ENCODE measurements around the gene ZBTB21.
"Not testable (repeated sequence)": the region's sequence is repeated elsewhere in the genome, so short reads cannot be mapped to it uniquely, and the experiment has no call there.

Gene ZBTB21

GRCh38 chr21:41970751-41971653 is 39.2 kb downstream of the ZBTB21 start:
- Mint-ChIP-seq H3K27me3 (peaks cover 5% of the 10 kb centered on the region), H3K4me1 (peaks cover 6% of the 10 kb centered on the region), H3K9me3 (no peaks in the 10 kb centered on the region), H3K36me3 (no peaks in the 10 kb centered on the region), H3K27ac (no peak overlapping the region), H3K4me3 (no peak overlapping the region)
- no peak for DNase-seq (ENCODE audit: low spot score in 2 of 2)
- ATAC-seq (ENCODE audit: low read depth) = no peak

GRCh38 chr21:41970106-41970391 is 40.1 kb downstream of the ZBTB21 start:
- DNase-seq (ENCODE audit: low spot score in 2 of 2) = no peak
- peaks cover 11% of the 10 kb centered on the region for H3K27me3 Mint-ChIP-seq
- H3K36me3 Mint-ChIP-seq = no peaks in the 10 kb centered on the region
- H3K4me3 Mint-ChIP-seq = no peak overlapping the region
- no peaks in the 10 kb centered on the region for H3K9me3 Mint-ChIP-seq
- peaks cover 8% of the 10 kb centered on the region for H3K4me1 Mint-ChIP-seq
- no peak overlapping the region for H3K27ac Mint-ChIP-seq
- ATAC-seq (ENCODE audit: low read depth) = no peak

GRCh38 chr21:41967708-41968107 is 42.5 kb downstream of the ZBTB21 start:
- H3K27ac Mint-ChIP-seq = no peak overlapping the region
- DNase-seq (ENCODE audit: low spot score in 2 of 2) = no peak
- peaks cover 15% of the 10 kb centered on the region for H3K27me3 Mint-ChIP-seq
- no peak overlapping the region for H3K4me3 Mint-ChIP-seq
- H3K4me1 Mint-ChIP-seq = peaks cover 8% of the 10 kb centered on the region
- ATAC-seq (ENCODE audit: low read depth) = no peak
- H3K9me3 Mint-ChIP-seq = no peaks in the 10 kb centered on the region
- no peaks in the 10 kb centered on the region for H3K36me3 Mint-ChIP-seq

GRCh38 chr21:41966872-41967621 is 43.1 kb downstream of the ZBTB21 start:
- no peaks in the 10 kb centered on the region for H3K36me3 Mint-ChIP-seq
- no peaks in the 10 kb centered on the region for H3K9me3 Mint-ChIP-seq
- peaks cover 18% of the 10 kb centered on the region for H3K27me3 Mint-ChIP-seq
- H3K4me1 Mint-ChIP-seq = peaks cover 8% of the 10 kb centered on the region
- ATAC-seq (ENCODE audit: low read depth) (no peak), DNase-seq (ENCODE audit: low spot score in 2 of 2) (no peak)
- no peak overlapping the region for H3K4me3 Mint-ChIP-seq
- H3K27ac Mint-ChIP-seq = no peak overlapping the region

GRCh38 chr21:41966041-41966833 is 43.9 kb downstream of the ZBTB21 start:
- Mint-ChIP-seq H3K27me3 (peaks cover 20% of the 10 kb centered on the region), H3K27ac (no peak overlapping the region), H3K4me3 (no peak overlapping the region), H3K4me1 (peaks cover 13% of the 10 kb centered on the region), H3K9me3 (no peaks in the 10 kb centered on the region), H3K36me3 (no peaks in the 10 kb centered on the region)
- no peak for ATAC-seq (ENCODE audit: low read depth)
- no peak for DNase-seq (ENCODE audit: low spot score in 2 of 2)

GRCh38 chr21:41965461-41966013 is 44.6 kb downstream of the ZBTB21 start:
- no peak for ATAC-seq (ENCODE audit: low read depth)
- H3K4me3 Mint-ChIP-seq = no peak overlapping the region
- H3K9me3 Mint-ChIP-seq = no peaks in the 10 kb centered on the region
- H3K36me3 Mint-ChIP-seq = no peaks in the 10 kb centered on the region
- peaks cover 23% of the 10 kb centered on the region for H3K27me3 Mint-ChIP-seq
- peaks cover 15% of the 10 kb centered on the region for H3K4me1 Mint-ChIP-seq
- no peak overlapping the region for H3K27ac Mint-ChIP-seq
- DNase-seq (ENCODE audit: low spot score in 2 of 2) = no peak

GRCh38 chr21:41965045-41965444 is 45.1 kb downstream of the ZBTB21 start:
- Mint-ChIP-seq H3K27me3 (peaks cover 25% of the 10 kb centered on the region), H3K4me3 (no peak overlapping the region)

GRCh38 chr21:41964171-41964570 is 46.0 kb downstream of the ZBTB21 start:
- Mint-ChIP-seq H3K27me3 (peaks cover 24% of the 10 kb centered on the region), H3K36me3 (no peaks in the 10 kb centered on the region), H3K9me3 (no peaks in the 10 kb centered on the region), H3K4me3 (no peak overlapping the region), H3K4me1 (peaks cover 15% of the 10 kb centered on the region), H3K27ac (no peak overlapping the region)
- no peak for DNase-seq (ENCODE audit: low spot score in 2 of 2)
- no peak for ATAC-seq (ENCODE audit: low read depth)

More at GRCh38 chr21:41965045-41965444, 45.1 kb downstream of the ZBTB21 start:
- Mint-ChIP-seq H3K4me1 (peaks cover 15% of the 10 kb centered on the region), H3K9me3 (no peaks in the 10 kb centered on the region), H3K27ac (no peak overlapping the region), H3K36me3 (no peaks in the 10 kb centered on the region)
- no peak for DNase-seq (ENCODE audit: low spot score in 2 of 2)
- peak; percentile 84 for ATAC-seq (ENCODE audit: low read depth)

- H3K4me1 Mint-ChIP-seq = peaks cover 15% of the 10 kb centered on the region
- no peak overlapping the region for H3K27ac Mint-ChIP-seq
- H3K27me3 Mint-ChIP-seq = peaks cover 23% of the 10 kb centered on the region
- no peaks in the 10 kb centered on the region for H3K36me3 Mint-ChIP-seq
- ATAC-seq (ENCODE audit: low read depth) (no peak), DNase-seq (ENCODE audit: low spot score in 2 of 2) (no peak)
- no peak overlapping the region for H3K4me3 Mint-ChIP-seq
- H3K9me3 Mint-ChIP-seq = no peaks in the 10 kb centered on the region
These were observed 47.7 kb downstream of the ZBTB21 start for GRCh38 chr21:41962425-41962966.

GRCh38 chr21:41961753-41962152 is 48.4 kb downstream of the ZBTB21 start:
- Mint-ChIP-seq H3K27me3 (peaks cover 22% of the 10 kb centered on the region), H3K36me3 (no peaks in the 10 kb centered on the region), H3K9me3 (no peaks in the 10 kb centered on the region), H3K4me1 (peaks cover 15% of the 10 kb centered on the region), H3K27ac (no peak overlapping the region), H3K4me3 (no peak overlapping the region)
- ATAC-seq (ENCODE audit: low read depth) = no peak
- DNase-seq (ENCODE audit: low spot score in 2 of 2) = no peak

- ATAC-seq (ENCODE audit: low read depth) (no peak), DNase-seq (ENCODE audit: low spot score in 2 of 2) (no peak)
- no peaks in the 10 kb centered on the region for H3K9me3 Mint-ChIP-seq
- H3K4me1 Mint-ChIP-seq = peaks cover 15% of the 10 kb centered on the region
- H3K27me3 Mint-ChIP-seq = peaks cover 24% of the 10 kb centered on the region
- no peak overlapping the region for H3K4me3 Mint-ChIP-seq
- no peak overlapping the region for H3K27ac Mint-ChIP-seq
- H3K36me3 Mint-ChIP-seq = no peaks in the 10 kb centered on the region
These were observed 48.9 kb downstream of the ZBTB21 start for GRCh38 chr21:41961282-41961701.

GRCh38 chr21:41960386-41960785 is 49.8 kb downstream of the ZBTB21 start:
- Mint-ChIP-seq H3K27me3 (peaks cover 23% of the 10 kb centered on the region), H3K4me3 (no peak overlapping the region), H3K4me1 (peaks cover 18% of the 10 kb centered on the region), H3K36me3 (no peaks in the 10 kb centered on the region), H3K27ac (no peak overlapping the region), H3K9me3 (no peaks in the 10 kb centered on the region)
- DNase-seq (ENCODE audit: low spot score in 2 of 2) (no peak), ATAC-seq (ENCODE audit: low read depth) (no peak)

GRCh38 chr21:41959697-41960096 is 50.5 kb downstream of the ZBTB21 start:
- H3K36me3 Mint-ChIP-seq; ATAC-seq (ENCODE audit: low read depth): not testable (repeated sequence)

More at GRCh38 chr21:41959697-41960096, 50.5 kb downstream of the ZBTB21 start:
- peaks cover 19% of the 10 kb centered on the region for H3K4me1 Mint-ChIP-seq
- not testable (repeated sequence) for H3K27ac Mint-ChIP-seq; H3K9me3 Mint-ChIP-seq; DNase-seq (ENCODE audit: low spot score in 2 of 2); H3K4me3 Mint-ChIP-seq
- H3K27me3 Mint-ChIP-seq = peaks cover 27% of the 10 kb centered on the region

Measured in memory B cell (primary cell).